ENCODE results near the gene OOSP2.

The OOSP2 gene

GRCh38 chr11:60077216-60077817 lies 37.1 kb downstream of the OOSP2 start:
- no peaks in the 10 kb centered on the region for H3K36me3 ChIP-seq (ENCODE audit: control insufficient read depth in 2 of 2, insufficient read depth in 2 of 2, low read length in 2 of 2)
- H3K9me3 ChIP-seq (ENCODE audit: control insufficient read depth in 2 of 2, low read length in 2 of 2): no peaks in the 10 kb centered on the region
- no peak overlapping the region for H3K27ac ChIP-seq (ENCODE audit: low read depth in 2 of 2, low read length in 2 of 2)
- no peaks in the 10 kb centered on the region for H3K27me3 ChIP-seq (ENCODE audit: control insufficient read depth in 2 of 2, insufficient read depth in 2 of 2, low read length in 2 of 2)
- H3K9ac ChIP-seq (ENCODE audit: low read depth in 1 of 2, low read length in 2 of 2): no peak overlapping the region
- H3K4me3 ChIP-seq (ENCODE audit: low read length in 2 of 2): no peak overlapping the region
- H3K4me1 ChIP-seq (ENCODE audit: control insufficient read depth in 2 of 2, insufficient read depth in 2 of 2, low read length in 2 of 2): no peaks in the 10 kb centered on the region

GRCh38 chr11:60077981-60078380 lies 37.8 kb downstream of the OOSP2 start:
- no peaks in the 10 kb centered on the region for H3K4me1 ChIP-seq (ENCODE audit: control insufficient read depth in 2 of 2, insufficient read depth in 2 of 2, low read length in 2 of 2)

GRCh38 chr11:60078745-60079144 lies 38.5 kb downstream of the OOSP2 start:
- no peak overlapping the region for H3K27ac ChIP-seq (ENCODE audit: low read depth in 2 of 2, low read length in 2 of 2)
- H3K9me3 ChIP-seq (ENCODE audit: control insufficient read depth in 2 of 2, low read length in 2 of 2): no peaks in the 10 kb centered on the region
- H3K4me3 ChIP-seq (ENCODE audit: low read length in 2 of 2): no peak overlapping the region
- H3K27me3 ChIP-seq (ENCODE audit: control insufficient read depth in 2 of 2, insufficient read depth in 2 of 2, low read length in 2 of 2): no peaks in the 10 kb centered on the region
- no peaks in the 10 kb centered on the region for H3K36me3 ChIP-seq (ENCODE audit: control insufficient read depth in 2 of 2, insufficient read depth in 2 of 2, low read length in 2 of 2)
- H3K4me1 ChIP-seq (ENCODE audit: control insufficient read depth in 2 of 2, insufficient read depth in 2 of 2, low read length in 2 of 2): no peaks in the 10 kb centered on the region
- no peak overlapping the region for H3K9ac ChIP-seq (ENCODE audit: low read depth in 1 of 2, low read length in 2 of 2)

More at GRCh38 chr11:60077981-60078380, 37.8 kb downstream of the OOSP2 start:
- H3K9ac ChIP-seq (ENCODE audit: low read depth in 1 of 2, low read length in 2 of 2): no peak overlapping the region
- no peak overlapping the region for H3K27ac ChIP-seq (ENCODE audit: low read depth in 2 of 2, low read length in 2 of 2)
- no peaks in the 10 kb centered on the region for H3K27me3 ChIP-seq (ENCODE audit: control insufficient read depth in 2 of 2, insufficient read depth in 2 of 2, low read length in 2 of 2)
- H3K4me3 ChIP-seq (ENCODE audit: low read length in 2 of 2): no peak overlapping the region
- H3K36me3 ChIP-seq (ENCODE audit: control insufficient read depth in 2 of 2, insufficient read depth in 2 of 2, low read length in 2 of 2): no peaks in the 10 kb centered on the region
- no peaks in the 10 kb centered on the region for H3K9me3 ChIP-seq (ENCODE audit: control insufficient read depth in 2 of 2, low read length in 2 of 2)

GRCh38 chr11:60080535-60080934 lies 40.3 kb downstream of the OOSP2 start:
- no peak overlapping the region for H3K9ac ChIP-seq (ENCODE audit: low read depth in 1 of 2, low read length in 2 of 2)
- no peak overlapping the region for H3K4me3 ChIP-seq (ENCODE audit: low read length in 2 of 2)
- no peaks in the 10 kb centered on the region for H3K9me3 ChIP-seq (ENCODE audit: control insufficient read depth in 2 of 2, low read length in 2 of 2)
- H3K27ac ChIP-seq (ENCODE audit: low read depth in 2 of 2, low read length in 2 of 2): no peak overlapping the region
- no peaks in the 10 kb centered on the region for H3K36me3 ChIP-seq (ENCODE audit: control insufficient read depth in 2 of 2, insufficient read depth in 2 of 2, low read length in 2 of 2)
- H3K27me3 ChIP-seq (ENCODE audit: control insufficient read depth in 2 of 2, insufficient read depth in 2 of 2, low read length in 2 of 2): peaks cover 0 to 2% of the 10 kb centered on the region in 2 donors
- H3K4me1 ChIP-seq (ENCODE audit: control insufficient read depth in 2 of 2, insufficient read depth in 2 of 2, low read length in 2 of 2): no peaks in the 10 kb centered on the region

- Histone ChIP-seq H3K27ac (ENCODE audit: low read depth in 2 of 2, low read length in 2 of 2) (no peak overlapping the region), H3K4me3 (ENCODE audit: low read length in 2 of 2) (no peak overlapping the region), H3K36me3 (ENCODE audit: control insufficient read depth in 2 of 2, insufficient read depth in 2 of 2, low read length in 2 of 2) (no peaks in the 10 kb centered on the region), H3K27me3 (ENCODE audit: control insufficient read depth in 2 of 2, insufficient read depth in 2 of 2, low read length in 2 of 2) (peaks cover 0 to 2% of the 10 kb centered on the region in 2 donors), H3K9ac (ENCODE audit: low read depth in 1 of 2, low read length in 2 of 2) (no peak overlapping the region), H3K4me1 (ENCODE audit: control insufficient read depth in 2 of 2, insufficient read depth in 2 of 2, low read length in 2 of 2) (no peaks in the 10 kb centered on the region), H3K9me3 (ENCODE audit: control insufficient read depth in 2 of 2, low read length in 2 of 2) (no peaks in the 10 kb centered on the region)
These were observed 44.5 kb downstream of the OOSP2 start for GRCh38 chr11:60084631-60085273.

GRCh38 chr11:60085909-60086308 lies 45.7 kb downstream of the OOSP2 start:
- Histone ChIP-seq H3K4me1 (ENCODE audit: control insufficient read depth in 2 of 2, insufficient read depth in 2 of 2, low read length in 2 of 2) (no peaks in the 10 kb centered on the region), H3K9me3 (ENCODE audit: control insufficient read depth in 2 of 2, low read length in 2 of 2) (no peaks in the 10 kb centered on the region), H3K27ac (ENCODE audit: low read depth in 2 of 2, low read length in 2 of 2) (no peak overlapping the region), H3K9ac (ENCODE audit: low read depth in 1 of 2, low read length in 2 of 2) (no peak overlapping the region), H3K4me3 (ENCODE audit: low read length in 2 of 2) (no peak overlapping the region), H3K36me3 (ENCODE audit: control insufficient read depth in 2 of 2, insufficient read depth in 2 of 2, low read length in 2 of 2) (no peaks in the 10 kb centered on the region), H3K27me3 (ENCODE audit: control insufficient read depth in 2 of 2, insufficient read depth in 2 of 2, low read length in 2 of 2) (peaks cover 0 to 2% of the 10 kb centered on the region in 2 donors)

GRCh38 chr11:60087239-60087638 lies 47.0 kb downstream of the OOSP2 start:
- no peak overlapping the region for H3K27ac ChIP-seq (ENCODE audit: low read depth in 2 of 2, low read length in 2 of 2)
- H3K4me3 ChIP-seq (ENCODE audit: low read length in 2 of 2): no peak overlapping the region
- H3K9ac ChIP-seq (ENCODE audit: low read depth in 1 of 2, low read length in 2 of 2): no peak overlapping the region
- no peaks in the 10 kb centered on the region for H3K4me1 ChIP-seq (ENCODE audit: control insufficient read depth in 2 of 2, insufficient read depth in 2 of 2, low read length in 2 of 2)
- no peaks in the 10 kb centered on the region for H3K36me3 ChIP-seq (ENCODE audit: control insufficient read depth in 2 of 2, insufficient read depth in 2 of 2, low read length in 2 of 2)
- H3K9me3 ChIP-seq (ENCODE audit: control insufficient read depth in 2 of 2, low read length in 2 of 2): no peaks in the 10 kb centered on the region
- peaks cover 0 to 2% of the 10 kb centered on the region in 2 donors for H3K27me3 ChIP-seq (ENCODE audit: control insufficient read depth in 2 of 2, insufficient read depth in 2 of 2, low read length in 2 of 2)

GRCh38 chr11:60088364-60088763 lies 48.2 kb downstream of the OOSP2 start, which contains the start of gene MS4A2:
Gene MS4A2, plus strand, starts transcription at chr11:60088664. Its CDS starts 102 bp downstream, at chr11:60088766.
- Histone ChIP-seq H3K4me3 (ENCODE audit: low read length in 2 of 2) (no peak within 1 kb of the TSS), H3K9ac (ENCODE audit: low read depth in 1 of 2, low read length in 2 of 2) (no peak within 1 kb of the TSS), H3K27me3 (ENCODE audit: control insufficient read depth in 2 of 2, insufficient read depth in 2 of 2, low read length in 2 of 2) (peaks cover 0 to 2% of the 10 kb centered on the region in 2 donors), H3K27ac (ENCODE audit: low read depth in 2 of 2, low read length in 2 of 2) (no peak within 1 kb of the TSS), H3K36me3 (ENCODE audit: control insufficient read depth in 2 of 2, insufficient read depth in 2 of 2, low read length in 2 of 2) (no peaks in the 10 kb centered on the region), H3K9me3 (ENCODE audit: control insufficient read depth in 2 of 2, low read length in 2 of 2) (no peaks in the 10 kb centered on the region), H3K4me1 (ENCODE audit: control insufficient read depth in 2 of 2, insufficient read depth in 2 of 2, low read length in 2 of 2) (no peaks in the 10 kb centered on the region)

GRCh38 chr11:60095477-60096120 lies 55.4 kb downstream of the OOSP2 start:
- H3K4me3 ChIP-seq (ENCODE audit: low read length in 2 of 2): no peak overlapping the region
- H3K4me1 ChIP-seq (ENCODE audit: control insufficient read depth in 2 of 2, insufficient read depth in 2 of 2, low read length in 2 of 2): no peaks in the 10 kb centered on the region
- no peak overlapping the region for H3K27ac ChIP-seq (ENCODE audit: low read depth in 2 of 2, low read length in 2 of 2)
- H3K27me3 ChIP-seq (ENCODE audit: control insufficient read depth in 2 of 2, insufficient read depth in 2 of 2, low read length in 2 of 2): no peaks in the 10 kb centered on the region
- H3K9ac ChIP-seq (ENCODE audit: low read depth in 1 of 2, low read length in 2 of 2): no peak overlapping the region
- no peaks in the 10 kb centered on the region for H3K9me3 ChIP-seq (ENCODE audit: control insufficient read depth in 2 of 2, low read length in 2 of 2)
- no peaks in the 10 kb centered on the region for H3K36me3 ChIP-seq (ENCODE audit: control insufficient read depth in 2 of 2, insufficient read depth in 2 of 2, low read length in 2 of 2)

- Histone ChIP-seq H3K36me3 (ENCODE audit: control insufficient read depth in 2 of 2, insufficient read depth in 2 of 2, low read length in 2 of 2) (no peaks in the 10 kb centered on the region), H3K4me1 (ENCODE audit: control insufficient read depth in 2 of 2, insufficient read depth in 2 of 2, low read length in 2 of 2) (no peaks in the 10 kb centered on the region), H3K27ac (ENCODE audit: low read depth in 2 of 2, low read length in 2 of 2) (no peak overlapping the region), H3K9ac (ENCODE audit: low read depth in 1 of 2, low read length in 2 of 2) (no peak overlapping the region), H3K27me3 (ENCODE audit: control insufficient read depth in 2 of 2, insufficient read depth in 2 of 2, low read length in 2 of 2) (no peaks in the 10 kb centered on the region), H3K4me3 (ENCODE audit: low read length in 2 of 2) (no peak overlapping the region), H3K9me3 (ENCODE audit: control insufficient read depth in 2 of 2, low read length in 2 of 2) (no peaks in the 10 kb centered on the region)
These were observed 57.0 kb downstream of the OOSP2 start for GRCh38 chr11:60097189-60097588.

Data from mucosa of rectum (tissue), 2 donors.